Epithelial cell of proximal tubule (primary cell): Measurements from ENCODE around the gene GPNMB. TPM values are rescaled to one million over a fixed set of nuclear protein-coding genes. Genes with fewer than 3 reads are reported as not detected.
"Not testable (repeated sequence)": the region's sequence is repeated elsewhere in the genome, so short reads cannot be mapped to it uniquely, and the experiment has no call there.

Experiments
- DNase-seq: peaks from one replicate; pipeline ENCODE4 v3.0.0-alpha.2; 2011; ENCODE audit warnings: low read depth
- H3K4me3 ChIP-seq: 2 replicates; pipeline ENCODE4 v1.5.1; 2011; ENCODE audit warnings: low read depth, mild to moderate bottlenecking, low read length
- CTCF ChIP-seq: conservative IDR thresholded peaks from 2 replicates; pipeline ENCODE4 v1.5.1; 2012; ENCODE audit warnings: low read depth, mild to moderate bottlenecking, low read length
- total RNA-seq: library from RNA; depleted of rRNA; stranded (reverse); fragments of >200 nt; gene quantifications from 2 replicates; pipeline ENCODE4 v1.2.3, GENCODE V29; 2015

The GPNMB gene
- 10.6 and 10.9 TPM in 2 replicates for total RNA-seq

DNA sequence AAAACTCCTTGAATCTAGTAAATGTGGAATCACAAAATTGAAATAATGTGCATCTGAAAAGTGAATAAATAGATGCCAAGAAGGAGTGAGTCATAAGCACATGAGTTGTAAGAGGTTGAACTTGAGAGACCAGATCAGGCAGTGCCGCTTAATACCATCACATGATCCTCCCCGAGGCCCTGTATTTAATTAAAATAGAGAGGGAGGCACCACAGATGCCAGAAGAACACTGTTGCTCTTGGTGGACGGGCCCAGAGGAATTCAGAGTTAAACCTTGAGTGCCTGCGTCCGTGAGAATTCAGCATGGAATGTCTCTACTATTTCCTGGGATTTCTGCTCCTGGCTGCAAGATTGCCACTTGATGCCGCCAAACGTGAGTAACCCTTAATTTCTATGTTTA is at the start of gene GPNMB:
TSS of gene GPNMB (plus strand) at position 221 of the 400 bp plus-strand sequence. CDS start at position 304, 83 bp downstream.
- H3K4me3 ChIP-seq = peak within 1 kb of the TSS; percentile 51
- no peak for TF ChIP-seq CTCF
- peak; percentile 54 for DNase-seq

- not testable (repeated sequence) for H3K4me3 ChIP-seq, DNase-seq
Observed at GRCh38 chr7:23197745-23198144, 48.8 kb upstream of the GPNMB start.

DNA sequence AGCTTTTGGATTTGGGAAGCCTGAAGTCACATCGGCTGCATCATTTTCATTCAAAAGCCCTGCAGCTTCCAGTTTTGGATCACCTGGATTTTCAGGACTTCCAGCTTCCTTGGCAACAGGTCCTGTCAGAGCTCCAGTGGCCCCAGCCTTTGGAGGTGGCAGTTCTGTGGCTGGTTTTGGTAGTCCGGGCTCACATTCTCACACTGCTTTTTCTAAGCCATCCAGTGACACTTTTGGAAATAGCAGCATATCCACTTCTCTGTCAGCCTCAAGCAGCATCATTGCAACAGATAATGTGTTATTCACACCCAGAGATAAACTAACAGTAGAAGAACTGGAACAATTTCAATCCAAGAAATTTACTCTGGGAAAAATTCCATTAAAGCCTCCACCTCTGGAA is 46.2 kb upstream of the GPNMB start:
- no peak for DNase-seq
- TF ChIP-seq CTCF = no peak
- H3K4me3 ChIP-seq = no peak overlapping the region

DNA sequence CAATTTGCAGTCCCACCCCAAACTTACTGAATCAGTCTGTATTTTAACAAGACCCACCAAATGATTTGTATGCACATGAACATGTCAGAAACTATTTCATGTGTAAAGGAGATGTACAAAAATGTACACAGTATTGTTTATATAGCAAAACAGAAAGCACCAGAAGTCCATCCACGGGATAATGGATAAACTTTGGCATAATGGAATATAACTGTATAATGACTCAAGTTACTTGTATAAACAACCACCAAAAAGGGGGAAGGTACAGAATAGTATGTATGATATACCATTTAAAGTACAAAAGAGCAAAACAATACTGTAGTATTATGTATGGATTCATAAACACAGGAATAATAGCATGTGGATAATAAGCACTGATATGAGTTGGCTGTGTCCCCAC is 42.3 kb upstream of the GPNMB start:
- DNase-seq = no peak
- TF ChIP-seq CTCF = no peak
- no peak overlapping the region for H3K4me3 ChIP-seq

DNA sequence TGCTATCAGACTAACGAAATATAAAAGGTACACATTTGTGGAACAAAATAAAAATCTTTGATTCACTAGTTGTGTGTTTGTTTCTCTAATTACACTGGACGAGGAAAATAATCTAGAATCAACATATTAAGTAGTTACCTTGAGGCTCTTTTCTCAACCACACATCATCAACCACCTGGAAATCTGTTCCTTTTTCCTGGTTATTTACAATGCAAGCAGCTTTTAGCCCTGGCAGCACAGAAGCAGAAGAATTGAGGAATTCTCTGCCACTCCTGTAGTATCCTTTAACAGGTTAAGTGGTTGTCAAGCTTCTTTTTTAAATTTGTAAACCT is 41.0 kb upstream of the GPNMB start:
- TF ChIP-seq CTCF = no peak
- no peak for DNase-seq
- peak overlapping the region; percentile 40 for H3K4me3 ChIP-seq

DNA sequence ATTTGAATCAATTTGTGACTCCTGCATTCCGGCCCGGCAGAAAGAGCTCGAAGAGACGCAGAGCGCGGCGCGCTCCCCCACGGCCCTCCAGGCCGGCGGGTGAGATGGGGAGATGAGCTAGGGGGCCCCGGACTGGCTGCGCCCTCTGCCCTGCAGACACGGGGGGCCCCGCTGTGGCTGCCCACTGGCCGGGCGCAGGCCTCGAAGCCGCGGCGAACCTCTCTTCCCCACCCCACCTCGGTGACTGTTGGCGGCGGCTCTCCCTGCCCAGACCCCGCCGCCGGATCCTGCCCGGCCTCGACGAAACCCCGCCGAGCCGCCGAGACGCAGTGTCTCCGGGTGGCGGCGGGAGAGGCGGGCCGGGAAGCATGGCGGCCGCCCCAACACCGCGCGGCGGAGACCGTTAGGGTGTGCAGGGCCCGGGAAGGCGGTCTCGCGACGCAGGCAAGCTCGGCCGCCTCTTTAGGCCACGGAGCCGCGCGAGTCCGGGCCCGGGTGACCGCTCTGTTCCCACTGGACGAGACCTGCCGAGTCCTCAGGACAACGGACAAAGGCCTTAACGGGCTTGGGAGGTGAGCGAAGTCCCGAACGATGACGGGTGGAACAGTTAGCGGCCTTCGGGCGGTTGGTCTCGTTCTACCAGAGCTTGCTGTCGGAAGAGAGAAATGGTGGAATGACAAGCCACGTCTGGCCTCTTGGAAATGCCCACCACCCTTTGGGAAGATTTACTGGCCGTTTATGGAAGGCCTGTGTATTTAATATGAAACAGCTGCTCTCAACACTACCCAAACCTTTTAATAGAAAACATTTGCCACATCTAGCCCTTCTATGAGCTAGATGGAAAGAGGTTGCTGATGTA is 40.4 kb upstream of the GPNMB start:
- H3K4me3 ChIP-seq = peak overlapping the region; percentile 40
- TF ChIP-seq CTCF = no peak
- DNase-seq = no peak

DNA sequence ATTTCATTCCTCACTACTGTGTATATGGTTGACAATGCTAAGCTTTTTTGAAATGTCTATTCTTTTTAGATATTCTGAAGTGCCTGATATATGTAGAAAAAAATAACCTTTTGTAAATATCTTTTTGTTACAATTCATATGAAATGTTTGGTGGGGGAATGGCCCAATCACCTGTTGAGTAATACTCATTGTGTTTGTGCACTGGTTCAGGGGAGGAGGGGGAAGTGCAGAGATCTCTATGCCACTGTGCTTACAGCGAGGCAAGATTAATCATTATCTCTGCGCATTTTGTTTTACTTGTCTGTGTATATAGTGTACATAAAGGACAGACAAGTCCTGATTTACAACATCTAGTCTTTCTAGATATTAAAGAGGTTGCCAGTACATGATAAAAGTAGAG is 39.6 kb upstream of the GPNMB start:
- no peak for TF ChIP-seq CTCF
- no peak overlapping the region for H3K4me3 ChIP-seq
- DNase-seq = no peak
